HFF-Myc (cell line): ENCODE results near the gene CBL.
"Not testable (repeated sequence)": the region's sequence is repeated elsewhere in the genome, so short reads cannot be mapped to it uniquely, and the experiment has no call there.

Experiments used
- DNase-seq: peaks from one replicate; pipeline ENCODE4 v3.0.0-alpha.2; 2011; ENCODE audit warnings: low read depth; ENCODE audit errors: extremely low read depth
- H3K4me3 ChIP-seq: replicated peaks from 2 replicates; pipeline ENCODE4 v1.5.1; 2011; ENCODE audit warnings: low read depth, mild to moderate bottlenecking, control low read depth, low read length
- TF ChIP-seq, protein P1 (sequence below): IDR thresholded peaks from 2 replicates; pipeline ENCODE4 v1.5.1; 2012; ENCODE audit warnings: mild to moderate bottlenecking, low read depth, low read length, control low read depth; ENCODE audit errors: missing control alignments

Gene CBL

GRCh38 chr11:119166368-119167076 is 39.6 kb upstream of the CBL start:
- DNase-seq: no peak
- TF ChIP-seq, protein P1, sequence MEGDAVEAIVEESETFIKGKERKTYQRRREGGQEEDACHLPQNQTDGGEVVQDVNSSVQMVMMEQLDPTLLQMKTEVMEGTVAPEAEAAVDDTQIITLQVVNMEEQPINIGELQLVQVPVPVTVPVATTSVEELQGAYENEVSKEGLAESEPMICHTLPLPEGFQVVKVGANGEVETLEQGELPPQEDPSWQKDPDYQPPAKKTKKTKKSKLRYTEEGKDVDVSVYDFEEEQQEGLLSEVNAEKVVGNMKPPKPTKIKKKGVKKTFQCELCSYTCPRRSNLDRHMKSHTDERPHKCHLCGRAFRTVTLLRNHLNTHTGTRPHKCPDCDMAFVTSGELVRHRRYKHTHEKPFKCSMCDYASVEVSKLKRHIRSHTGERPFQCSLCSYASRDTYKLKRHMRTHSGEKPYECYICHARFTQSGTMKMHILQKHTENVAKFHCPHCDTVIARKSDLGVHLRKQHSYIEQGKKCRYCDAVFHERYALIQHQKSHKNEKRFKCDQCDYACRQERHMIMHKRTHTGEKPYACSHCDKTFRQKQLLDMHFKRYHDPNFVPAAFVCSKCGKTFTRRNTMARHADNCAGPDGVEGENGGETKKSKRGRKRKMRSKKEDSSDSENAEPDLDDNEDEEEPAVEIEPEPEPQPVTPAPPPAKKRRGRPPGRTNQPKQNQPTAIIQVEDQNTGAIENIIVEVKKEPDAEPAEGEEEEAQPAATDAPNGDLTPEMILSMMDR: no peak
- no peak overlapping the region for H3K4me3 ChIP-seq

DNA sequence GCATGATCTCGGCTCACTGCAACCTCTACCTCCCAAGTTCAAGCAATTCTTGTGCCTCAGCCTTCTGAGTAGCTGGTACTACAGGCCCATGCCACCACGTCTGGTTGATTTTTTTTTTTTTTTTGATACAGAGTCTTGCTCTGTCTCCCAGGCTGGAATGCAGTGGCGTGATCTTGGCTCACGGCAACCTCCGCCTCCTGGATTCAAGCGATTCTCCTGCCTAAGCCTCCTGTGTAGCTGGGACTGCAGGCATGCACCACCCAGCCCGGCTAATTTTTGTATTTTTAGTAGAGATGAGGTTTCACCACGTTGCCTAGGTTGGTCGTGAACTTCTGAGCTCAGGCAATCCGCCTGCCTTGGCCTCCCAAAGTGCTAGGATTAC is 39.1 kb upstream of the CBL start:
- not testable (repeated sequence) for H3K4me3 ChIP-seq, DNase-seq

DNA sequence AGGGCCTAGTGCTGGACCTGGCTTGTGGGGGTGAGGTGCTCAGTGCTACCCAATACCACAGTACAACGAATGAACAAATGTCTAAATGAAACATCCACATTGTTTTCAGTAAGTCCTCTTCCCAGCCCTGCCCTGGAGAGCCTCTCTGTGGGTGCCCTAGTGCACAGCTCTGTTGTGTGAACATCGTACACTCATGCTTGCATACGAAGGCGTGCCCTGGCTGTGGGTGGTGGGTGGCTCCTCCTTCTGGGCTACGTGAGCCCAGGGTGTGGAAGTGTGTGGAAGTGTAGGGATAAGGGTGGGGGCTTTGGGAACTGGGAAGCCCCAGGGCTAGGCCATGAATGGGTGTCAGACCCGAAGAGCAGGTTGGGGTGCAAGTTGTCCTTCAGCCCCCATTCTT is 38.2 kb upstream of the CBL start:
- no peak overlapping the region for H3K4me3 ChIP-seq
- TF ChIP-seq, protein P1: no peak
- no peak for DNase-seq

GRCh38 chr11:119168471-119169281 is 37.5 kb upstream of the CBL start, which contains the start of gene NLRX1:
Gene NLRX1 (plus strand): TSS chr11:119168725. CDS start chr11:119171404, 2,679 bp downstream.
- DNase-seq: peak; percentile 61
- peak within 1 kb of the TSS; percentile 58 for H3K4me3 ChIP-seq
- TF ChIP-seq, protein P1: peak; percentile 89

DNA sequence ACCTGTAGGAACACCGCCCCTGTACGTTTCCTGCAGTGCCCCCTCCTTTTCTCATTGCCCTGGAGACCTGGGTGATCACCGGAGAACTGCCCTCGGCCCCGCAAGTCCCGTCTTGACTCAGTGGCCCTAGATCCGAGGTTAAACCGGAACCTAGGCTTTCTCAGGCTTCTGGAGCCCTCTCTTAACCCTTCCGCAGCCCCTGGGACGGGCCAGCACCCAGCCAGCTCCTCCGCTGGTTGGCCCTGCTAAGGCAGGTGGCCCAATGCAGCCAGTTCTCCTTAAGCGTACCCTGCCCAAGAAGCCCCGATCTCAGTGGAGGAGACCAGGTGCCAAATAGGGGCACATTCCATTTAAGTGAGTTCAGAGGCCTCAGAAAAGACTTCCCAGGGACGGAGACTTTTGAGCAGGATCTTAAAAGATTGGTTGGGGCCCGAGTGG is 36.8 kb upstream of the CBL start:
- H3K4me3 ChIP-seq: peak overlapping the region; percentile 58
- DNase-seq: no peak
- TF ChIP-seq, protein P1: no peak

DNA sequence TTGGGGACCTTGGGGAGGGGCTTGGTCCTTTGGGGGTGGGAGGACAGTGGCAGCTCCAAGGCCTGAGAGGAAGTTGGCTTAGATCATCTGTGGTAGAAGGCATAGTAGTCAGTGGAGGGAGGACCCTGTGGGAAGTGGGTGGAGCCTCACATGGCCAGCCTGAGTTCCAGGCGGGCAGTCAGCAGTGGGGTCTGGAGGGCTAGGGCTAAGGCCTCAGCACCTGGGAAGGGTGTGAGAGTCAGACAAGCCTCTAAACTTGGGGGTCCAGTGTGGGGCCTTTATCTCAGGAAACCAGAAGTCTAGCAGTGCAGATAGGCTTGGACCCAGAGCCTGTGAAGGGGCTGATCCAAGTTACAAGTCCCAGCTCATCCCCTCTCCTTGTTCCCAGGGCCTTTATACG is 33.6 kb upstream of the CBL start:
- DNase-seq: no peak
- TF ChIP-seq, protein P1: no peak
- no peak overlapping the region for H3K4me3 ChIP-seq

DNA sequence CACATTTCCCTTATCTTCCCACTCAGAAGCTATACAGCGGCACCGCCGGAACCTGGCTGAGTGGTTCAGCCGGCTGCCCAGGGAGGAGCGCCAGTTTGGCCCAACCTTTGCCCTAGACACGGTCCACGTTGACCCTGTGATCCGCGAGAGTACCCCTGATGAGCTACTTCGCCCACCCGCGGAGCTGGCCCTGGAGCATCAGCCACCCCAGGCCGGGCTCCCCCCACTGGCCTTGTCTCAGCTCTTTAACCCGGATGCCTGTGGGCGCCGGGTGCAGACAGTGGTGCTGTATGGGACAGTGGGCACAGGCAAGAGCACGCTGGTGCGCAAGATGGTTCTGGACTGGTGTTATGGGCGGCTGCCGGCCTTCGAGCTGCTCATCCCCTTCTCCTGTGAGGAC is 32.7 kb upstream of the CBL start:
- no peak for DNase-seq
- TF ChIP-seq, protein P1: no peak
- no peak overlapping the region for H3K4me3 ChIP-seq
